Measurements from ENCODE around the gene ARHGAP26.

- no peak for TF ChIP-seq CTCF (IDR thresholded peaks at IDR 0.05; ENCODE audit: low read depth, low read length, poor library complexity, severe bottlenecking)
- TF ChIP-seq EZH2phosphoT487 (IDR thresholded peaks at IDR 0.05; ENCODE audit: borderline replicate concordance, low read length): no peak
Measured at GRCh38 chr5:142970440-142971030, 200.4 kb downstream of the ARHGAP26 start.

Measured in DOHH2 (cell line).